HG02870 (cell line): Measurements from ENCODE around the gene AUTS2.

Source experiments
- ATAC-seq: cut with Tn5 transposase; IDR thresholded peaks from one replicate; pipeline ENCODE4 v1.9.1; 2021; ENCODE audit warnings: mild to moderate bottlenecking, moderate library complexity; ENCODE audit not compliant: unreplicated experiment

Gene AUTS2

DNA sequence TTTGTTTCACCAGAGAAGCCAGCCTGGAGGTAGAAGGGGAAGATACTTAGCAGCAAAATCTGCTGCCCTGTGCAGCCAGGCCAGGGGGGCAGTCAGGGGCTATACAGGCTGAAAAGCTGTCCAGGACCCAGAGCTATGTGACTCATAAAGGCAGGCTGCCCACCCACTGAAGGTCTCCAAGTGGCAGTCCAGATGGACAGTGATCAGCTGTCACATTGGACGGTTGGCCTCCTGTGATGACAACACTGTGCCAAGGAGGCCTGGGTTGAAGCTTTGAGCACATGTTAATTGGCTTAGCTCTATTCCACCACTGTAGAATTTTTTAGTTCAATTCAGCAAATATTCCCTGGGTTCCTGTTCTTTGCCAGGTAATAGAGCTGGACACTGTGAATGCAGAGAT, 956.4 kb downstream of the AUTS2 start:
- ATAC-seq = no peak

DNA sequence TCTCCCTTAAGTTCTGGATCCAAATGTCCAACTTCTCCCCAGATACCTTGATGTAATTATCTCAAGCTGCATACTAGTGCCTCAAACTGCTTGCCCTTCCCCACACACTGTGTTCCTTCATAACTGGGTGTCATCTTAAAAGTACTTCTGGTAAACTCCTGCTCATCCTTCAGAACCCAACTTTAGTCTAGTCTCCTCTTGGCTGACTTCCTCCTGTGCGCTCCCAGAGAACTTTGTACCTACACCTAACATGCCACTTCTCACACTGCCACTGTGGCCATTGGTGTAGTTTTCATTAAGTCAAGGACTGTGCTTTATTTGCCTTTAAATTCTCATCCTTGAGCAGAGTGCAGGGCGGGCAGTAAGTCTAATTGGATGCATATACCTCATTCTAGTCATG, 958.5 kb downstream of the AUTS2 start:
- no peak for ATAC-seq

DNA sequence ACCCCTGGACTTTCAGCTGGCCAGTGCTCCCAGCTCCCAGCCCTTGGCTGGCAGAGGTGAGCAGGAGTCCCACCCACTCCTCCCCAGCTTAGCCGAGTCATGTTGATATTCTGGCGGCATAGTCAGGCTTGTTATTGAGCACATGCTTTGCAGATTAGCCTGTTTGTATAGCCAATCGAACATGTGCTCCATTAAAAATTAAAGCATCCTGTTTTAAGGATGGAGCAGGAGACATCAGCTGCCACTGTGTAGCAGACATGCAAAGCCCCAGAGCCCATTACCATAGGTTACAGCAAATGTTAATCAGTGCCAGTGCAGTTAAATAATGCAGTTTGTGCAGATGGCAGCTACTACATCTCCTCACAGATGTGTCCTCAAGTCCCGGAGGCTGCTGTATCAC, 959.1 kb downstream of the AUTS2 start:
- ATAC-seq = no peak

DNA sequence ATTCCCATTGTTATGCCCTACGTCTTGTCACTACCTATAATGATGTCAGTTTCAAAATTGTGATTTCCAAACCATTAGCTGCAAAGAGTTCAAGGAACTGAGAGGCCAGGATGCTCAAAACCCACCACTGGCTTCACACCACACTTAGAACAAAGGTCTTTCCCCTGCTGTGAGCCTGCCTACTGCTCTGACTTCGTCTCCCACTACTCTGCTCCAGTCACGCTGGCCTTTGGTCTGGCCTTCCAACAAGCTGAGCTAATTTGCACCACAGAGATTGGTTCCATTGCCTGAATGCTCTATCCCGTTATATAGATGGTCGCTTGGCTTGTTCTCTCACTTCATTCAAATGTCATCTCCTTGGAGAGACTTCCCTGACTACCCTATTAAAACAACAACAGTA, 961.5 kb downstream of the AUTS2 start:
- ATAC-seq = no peak

DNA sequence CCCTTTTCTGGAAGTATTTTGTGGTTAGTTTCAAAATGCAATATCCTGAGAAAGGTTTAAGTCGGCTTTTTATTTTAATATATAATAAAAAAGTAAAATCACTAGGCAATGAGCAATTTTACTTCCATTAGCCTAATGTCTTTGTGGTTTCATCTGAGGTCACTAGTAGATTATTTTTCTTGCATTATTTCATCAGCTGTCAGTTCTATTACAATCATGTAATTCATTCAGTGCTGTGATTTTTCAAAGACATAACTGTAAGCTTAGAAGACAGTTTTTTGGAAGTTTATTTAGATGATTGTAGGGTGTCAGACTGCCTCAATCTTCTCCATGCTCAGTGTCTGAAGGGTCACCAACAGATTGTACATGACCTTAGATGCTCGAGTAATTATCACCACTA, 965.7 kb downstream of the AUTS2 start:
- no peak for ATAC-seq

DNA sequence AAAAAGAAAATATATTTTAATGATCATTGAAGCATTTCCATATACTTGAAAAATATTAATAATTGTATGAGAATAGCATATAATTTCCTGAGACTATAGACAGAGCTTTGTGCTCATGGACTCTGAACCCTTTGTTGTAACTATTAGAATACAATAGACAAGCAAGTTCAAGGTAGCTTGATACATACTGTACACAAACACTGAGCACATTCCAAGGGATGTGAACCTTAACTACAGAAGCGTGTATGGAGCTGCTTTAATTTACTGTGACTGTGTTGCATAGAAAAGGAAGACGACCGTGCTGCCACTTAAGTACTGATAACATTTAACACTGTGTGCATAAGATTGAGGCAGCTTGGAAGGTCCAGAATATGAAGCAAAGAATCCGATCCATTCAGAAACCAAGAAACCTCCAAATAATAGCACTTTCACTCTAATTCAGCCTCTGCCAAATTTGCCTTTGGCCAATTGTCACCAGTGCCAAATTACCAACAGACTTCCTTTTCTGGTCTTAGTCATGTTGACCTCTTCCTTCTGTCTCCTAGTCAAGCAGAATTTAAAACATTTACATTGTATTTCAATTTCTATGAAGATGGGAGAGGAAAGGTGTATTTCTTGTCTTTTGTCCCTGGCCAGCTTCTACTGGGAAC, 967.6 kb downstream of the AUTS2 start:
- no peak for ATAC-seq

DNA sequence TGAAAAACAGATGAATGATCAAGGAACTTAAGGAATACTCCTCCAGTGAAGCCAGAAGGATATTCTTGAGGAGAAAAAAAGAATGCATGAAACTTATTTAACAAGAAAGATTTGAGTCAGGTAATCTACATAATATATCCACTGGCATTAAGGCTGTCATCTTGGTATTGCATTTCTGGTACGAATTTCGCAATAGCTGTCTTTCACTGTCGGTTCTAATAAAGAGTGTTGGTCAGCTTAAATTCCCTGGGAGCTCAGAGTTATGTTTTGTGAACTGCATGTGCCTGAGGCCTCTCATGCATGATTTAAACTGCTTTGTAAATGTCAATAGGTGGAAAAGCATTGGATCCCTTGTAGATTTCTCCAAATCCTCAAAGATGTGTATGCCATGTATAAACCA, 968.4 kb downstream of the AUTS2 start:
- no peak for ATAC-seq

DNA sequence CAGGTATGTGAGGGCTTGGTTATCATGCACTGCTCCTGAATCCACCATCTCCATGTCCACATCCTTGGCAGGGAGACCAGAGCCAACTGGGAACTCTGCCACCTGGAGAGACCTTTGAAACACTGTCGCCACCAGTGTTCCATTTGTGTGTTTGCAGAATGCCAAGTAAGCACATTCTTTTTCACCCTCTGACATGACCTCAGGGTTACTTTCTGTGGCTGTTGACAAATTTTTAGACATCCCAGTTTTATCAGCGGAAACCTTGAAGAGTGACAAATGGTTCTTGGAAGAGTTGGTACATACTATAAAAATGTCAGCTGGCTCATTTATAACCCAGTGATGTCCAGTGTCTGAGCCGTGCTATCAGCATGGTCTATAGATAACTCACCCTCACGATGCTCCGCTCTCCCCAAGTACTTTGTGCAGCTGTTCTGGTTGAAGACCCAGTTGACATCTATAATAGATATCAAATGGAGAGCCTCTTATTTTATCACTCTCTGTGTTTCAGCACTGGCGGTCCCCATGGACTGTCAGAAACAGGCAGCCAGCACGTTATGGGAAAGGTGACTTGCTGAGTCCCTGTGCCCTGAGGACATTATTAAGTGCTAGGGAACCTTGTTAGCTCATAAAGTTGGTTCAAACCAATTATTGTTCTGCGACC, 970.5 kb downstream of the AUTS2 start:
- ATAC-seq = no peak

DNA sequence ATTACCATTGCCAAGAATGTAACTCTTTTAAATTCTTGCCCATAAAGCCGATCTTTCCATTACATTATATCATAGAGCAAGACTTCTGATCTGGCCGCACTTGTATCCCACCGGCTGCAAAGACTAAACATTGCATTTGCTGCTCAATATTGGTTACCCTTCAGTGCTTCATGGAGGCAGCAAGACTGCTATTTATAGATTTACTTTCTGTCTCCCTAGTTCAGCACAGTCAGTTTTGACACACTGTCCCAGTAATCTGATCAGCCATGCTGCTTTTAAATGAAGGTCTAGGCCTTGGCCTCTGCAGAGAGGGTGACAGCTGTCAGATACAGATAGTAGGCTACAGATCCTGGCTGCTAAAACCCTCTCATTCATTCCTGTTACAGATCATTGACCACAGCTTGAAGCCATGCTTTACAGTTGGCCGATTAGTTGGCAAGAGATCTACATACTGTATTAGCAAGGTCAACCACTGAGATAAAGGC, 971.1 kb downstream of the AUTS2 start:
- no peak for ATAC-seq

DNA sequence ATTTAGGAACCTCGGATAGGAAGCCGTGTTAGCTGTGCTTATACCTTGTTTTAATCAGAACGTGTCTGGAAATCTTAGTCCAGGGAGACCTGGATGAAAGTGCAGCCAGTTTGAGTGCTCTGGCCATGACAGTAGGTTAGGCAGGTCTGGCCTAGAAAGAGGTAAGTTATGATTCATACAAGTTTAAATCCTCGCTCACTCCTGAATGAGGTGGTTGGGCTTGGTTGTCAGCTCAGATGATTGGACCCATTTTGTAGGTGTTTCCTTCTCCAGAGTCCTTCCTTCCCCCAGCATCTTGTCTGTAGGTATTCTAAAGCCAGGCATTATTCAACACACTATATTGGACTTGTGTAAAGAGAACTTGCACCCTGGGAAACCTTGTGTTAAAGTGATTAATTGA, 971.8 kb downstream of the AUTS2 start:
- ATAC-seq = no peak

DNA sequence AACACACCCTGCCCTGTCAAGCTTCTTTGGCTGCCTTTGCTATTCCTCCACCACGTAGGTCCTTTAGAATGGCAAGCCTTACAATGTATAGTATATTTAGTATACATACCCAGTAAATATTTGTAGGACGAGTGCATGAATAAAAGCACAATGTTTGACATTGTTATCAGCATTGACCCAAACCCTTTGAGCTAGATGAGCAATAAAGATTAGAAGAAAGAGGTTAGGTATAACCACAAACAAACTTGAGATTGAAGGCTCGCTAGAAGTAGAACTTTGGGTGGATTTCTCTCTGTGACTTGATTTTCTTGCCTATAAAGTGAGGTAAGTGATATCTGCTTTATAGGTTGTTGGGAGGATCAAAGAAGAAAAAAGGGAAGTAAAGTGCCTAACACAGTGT, 972.7 kb downstream of the AUTS2 start:
- no peak for ATAC-seq

DNA sequence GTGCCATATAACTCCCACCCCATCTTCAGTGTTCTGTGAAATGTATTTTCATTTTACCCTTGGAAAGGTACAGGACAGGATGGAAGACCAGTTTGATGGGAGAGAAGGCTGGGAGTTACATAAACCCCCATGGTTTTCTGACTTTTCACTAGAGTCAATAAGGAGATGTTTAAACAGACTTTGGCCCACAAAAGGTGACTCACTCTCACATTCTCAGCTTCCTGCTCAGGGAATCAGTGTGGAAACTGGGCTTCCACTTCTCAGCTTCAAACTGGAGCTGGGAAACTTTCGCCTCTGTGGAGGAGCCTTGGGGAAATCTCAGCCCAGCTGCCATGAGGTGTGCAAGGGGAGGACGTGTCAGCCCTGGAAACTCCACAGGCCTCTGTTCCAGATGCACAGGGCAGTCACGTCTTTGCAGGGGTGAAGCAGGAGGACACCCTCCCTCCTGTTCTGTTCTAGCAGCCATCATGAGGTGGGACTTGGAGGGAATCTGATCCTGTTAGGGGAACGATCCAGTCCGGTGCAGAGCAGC, 973.2 kb downstream of the AUTS2 start:
- ATAC-seq = no peak

DNA sequence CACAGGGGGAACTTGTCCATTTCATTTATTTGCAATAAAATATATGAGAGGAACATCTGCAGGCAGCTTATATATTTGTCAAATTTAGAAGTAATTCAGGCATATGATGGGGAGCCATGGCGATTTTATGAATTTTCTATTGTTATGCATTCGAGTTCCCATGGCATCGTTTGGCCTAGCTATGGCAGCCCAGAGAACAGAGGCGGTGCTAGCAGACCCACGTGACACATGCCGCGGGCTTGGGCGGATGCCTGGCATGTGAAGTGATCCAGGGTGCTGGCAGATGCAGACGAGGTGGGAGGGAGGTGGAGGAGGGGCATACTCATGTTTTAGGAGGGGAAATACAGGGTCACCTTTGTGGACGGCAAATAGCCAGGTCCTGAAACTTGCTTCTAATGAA, 973.7 kb downstream of the AUTS2 start:
- no peak for ATAC-seq

DNA sequence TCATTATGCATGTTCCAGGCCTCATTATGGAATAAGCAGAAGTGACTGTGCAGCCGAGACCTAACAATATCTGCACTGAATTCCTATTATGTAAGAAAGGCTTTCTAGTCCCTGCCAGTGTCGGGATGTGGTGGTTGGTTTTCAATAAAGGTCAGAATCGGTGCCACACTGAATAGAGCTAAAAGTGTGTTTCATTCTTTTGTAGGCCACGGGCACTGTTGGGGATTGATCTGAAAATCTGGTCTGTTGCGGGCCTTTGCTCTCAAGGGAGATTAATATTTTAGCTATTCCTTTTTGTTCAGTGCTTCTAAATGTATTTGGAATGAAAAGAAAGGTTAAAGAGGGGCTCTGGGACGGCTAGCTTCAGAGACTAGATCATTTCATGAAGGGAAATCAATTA, 974.3 kb downstream of the AUTS2 start:
- no peak for ATAC-seq

DNA sequence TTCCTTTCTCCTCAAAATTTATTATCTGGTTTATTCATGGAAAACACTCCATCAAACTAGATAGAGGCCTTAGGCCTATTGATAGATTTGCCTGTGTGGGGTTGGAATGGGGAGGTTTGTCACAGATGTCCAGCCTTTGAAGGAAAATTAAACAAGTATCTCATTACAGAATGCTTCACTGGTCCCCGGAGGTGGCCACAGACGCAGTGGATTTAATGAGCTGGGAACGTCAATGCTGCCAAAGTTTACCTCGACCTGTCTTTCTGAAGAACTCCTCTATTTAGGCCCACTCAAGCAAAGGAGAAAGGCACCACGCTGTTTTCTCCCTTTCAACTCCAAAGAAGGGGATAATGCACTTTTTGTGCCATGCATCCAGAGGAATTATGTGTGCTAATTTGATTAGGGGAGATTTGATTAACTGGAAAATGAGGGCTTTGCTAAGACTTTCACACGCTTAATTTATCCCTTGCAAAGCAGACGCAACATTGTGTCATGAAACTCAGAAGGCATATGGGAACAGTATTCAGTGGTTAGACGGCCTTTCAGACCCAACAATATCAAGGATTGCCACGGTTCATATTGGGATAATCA, 974.9 kb downstream of the AUTS2 start:
- no peak for ATAC-seq

DNA sequence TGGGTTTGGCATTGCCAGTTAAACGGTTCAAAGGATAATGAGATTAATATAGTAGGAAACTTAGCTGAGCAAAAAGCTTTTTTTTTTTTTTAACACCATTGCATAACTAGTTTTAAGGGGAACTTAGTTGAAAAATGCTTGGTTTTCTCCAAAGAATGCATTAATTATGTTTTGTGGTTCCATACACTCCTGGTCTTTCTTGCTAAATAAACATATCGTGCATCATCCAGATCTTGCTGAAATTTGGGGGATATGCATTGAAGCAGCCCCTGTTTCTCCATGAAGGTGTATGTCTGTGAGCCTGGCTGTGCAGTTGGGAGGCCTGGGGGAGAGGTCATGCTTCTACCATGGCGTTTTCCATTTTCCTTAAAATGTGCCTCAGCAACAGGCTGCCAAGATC, 975.4 kb downstream of the AUTS2 start:
- no peak for ATAC-seq

DNA sequence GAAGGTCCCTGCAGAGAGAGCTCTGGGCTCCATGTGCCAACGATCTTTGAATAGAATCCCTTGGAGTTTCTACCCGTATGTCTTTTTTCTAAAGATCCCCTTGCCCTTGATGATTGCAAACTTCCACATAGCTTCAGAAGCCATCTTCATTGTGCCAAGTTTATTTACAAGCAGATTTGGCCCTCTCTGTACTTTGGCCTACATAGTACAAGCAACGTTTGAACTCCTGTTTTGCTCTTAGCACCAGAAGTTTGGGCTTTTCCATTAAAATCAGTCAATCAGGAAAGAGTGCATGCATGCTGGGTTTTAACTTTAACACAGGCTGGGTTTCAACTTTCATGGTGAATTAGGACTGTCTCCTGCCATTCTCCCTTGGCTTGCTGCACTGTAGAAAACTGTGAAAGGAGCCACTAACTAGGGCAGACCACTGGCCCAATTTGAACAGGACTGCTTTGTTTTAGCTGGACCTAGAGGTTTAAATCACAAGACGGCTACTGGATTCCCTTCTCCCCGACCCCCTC, 976.1 kb downstream of the AUTS2 start:
- no peak for ATAC-seq

DNA sequence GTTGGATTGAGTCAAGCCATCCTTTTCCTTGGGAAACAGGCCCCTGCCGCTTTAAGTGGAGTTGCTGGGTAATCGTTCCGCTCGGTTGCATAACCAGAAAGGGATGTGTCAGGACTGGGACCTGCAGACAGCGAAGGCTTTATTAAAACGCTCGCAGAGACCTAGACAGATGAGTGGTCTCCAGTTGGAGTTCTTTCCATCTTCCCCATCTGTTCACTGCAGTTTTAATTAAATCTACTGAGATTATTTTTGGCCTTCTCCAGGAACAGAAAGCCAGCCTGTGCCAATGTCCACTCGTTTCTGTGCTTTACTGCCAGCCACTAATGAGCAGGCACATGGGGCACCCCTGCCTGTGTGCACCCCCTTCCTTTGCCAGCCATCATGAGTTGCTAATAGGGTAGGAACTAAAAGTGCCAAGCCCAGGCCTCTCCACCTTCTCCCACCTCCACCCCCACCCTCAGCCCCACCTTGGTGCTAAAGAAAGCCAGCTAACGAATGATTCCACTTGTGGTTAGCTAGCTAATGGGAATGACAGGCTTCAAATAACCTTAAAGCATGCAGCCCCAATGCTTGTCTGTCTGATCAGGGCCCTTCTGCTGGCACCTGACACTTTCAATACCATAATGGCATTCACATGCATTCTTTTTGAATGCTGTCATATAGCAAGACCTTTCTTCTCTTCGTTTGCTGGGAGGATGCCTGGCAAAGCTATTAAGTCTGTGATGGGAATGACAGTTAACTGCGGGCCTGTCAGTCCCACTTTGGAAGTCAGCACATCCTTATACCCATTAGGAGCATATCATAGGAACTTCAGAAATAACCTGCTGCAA, 976.9 kb downstream of the AUTS2 start:
- no peak for ATAC-seq

DNA sequence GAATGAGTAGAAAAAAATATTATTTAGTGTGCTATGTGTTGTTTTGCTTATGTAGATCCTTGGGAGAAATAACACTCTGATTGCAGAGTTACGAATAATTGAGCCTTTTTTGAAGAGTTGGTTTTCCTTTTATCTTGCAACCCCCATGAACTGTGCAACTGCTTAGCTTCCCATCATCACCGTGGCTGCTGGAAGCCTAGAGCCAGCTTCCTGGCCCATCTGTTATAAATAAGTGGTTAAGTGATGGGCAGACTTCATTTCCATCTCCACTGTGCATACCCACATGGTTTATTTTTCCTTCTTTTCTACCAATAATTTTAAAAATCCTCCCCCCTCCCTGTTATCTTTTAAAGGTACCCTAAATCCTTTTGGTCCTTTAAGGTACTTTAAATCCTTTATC, 978.8 kb downstream of the AUTS2 start:
- ATAC-seq = no peak

DNA sequence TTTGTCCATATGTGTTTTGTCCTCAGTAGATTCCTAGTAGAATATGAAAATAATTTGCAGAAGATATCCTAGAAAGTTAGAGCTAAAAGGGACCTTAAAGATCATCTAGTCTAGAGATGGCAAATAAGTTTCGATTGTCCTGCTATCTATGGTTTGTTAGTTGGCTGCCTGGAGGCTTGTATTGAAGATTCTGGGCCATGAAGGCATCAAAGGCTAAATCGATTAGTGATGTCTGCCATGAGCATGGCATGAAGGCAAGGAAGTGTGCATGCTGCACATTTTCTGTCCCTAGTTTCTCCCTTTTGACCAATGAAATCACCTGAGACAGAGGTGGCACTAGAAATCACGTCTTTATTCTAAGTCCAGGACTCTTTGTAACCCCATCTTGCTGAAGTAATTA, 979.9 kb downstream of the AUTS2 start:
- ATAC-seq = no peak
